Measurements from ENCODE around the gene P2RX6. TPM values are rescaled to one million over a fixed set of nuclear protein-coding genes. Genes with fewer than 3 reads are reported as not detected.
A peak's percentile ranks its signal among the peaks of the same experiment; 100 is the strongest.

The P2RX6 gene
- total and polyA plus RNA-seq, 9 of the 15 experiments (the other 6 are each of a cell fraction or from before 2014, with no cell fraction given) = 0.01 to 3.9 (median 1.5) TPM; not detected in 1

GRCh38 chr22:21028277-21029251, 13.6 kb downstream of the P2RX6 start:
- intact Hi-C loops (cut with micrococcal nuclease) (no loop called here), in situ Hi-C loops (cut with MboI) (no loop called here)
- 8% methylated on average over 13 of the region's 13 CpGs for WGBS (ENCODE audit: insufficient coverage, low coverage, missing lambda C conversion rate)
- no TSS peak for BruUV-seq (replicated peaks)
- H3K9me1 ChIP-seq (ENCODE audit: control insufficient read depth, insufficient read depth, low read length) = peaks cover 4% of the 10 kb centered on the region
- H3K9me3 ChIP-seq (replicated peaks; ENCODE audit: control insufficient read depth, insufficient read depth, low read depth, low read length) = no peaks in the 10 kb centered on the region
- H3K9ac ChIP-seq (ENCODE audit: insufficient read depth in 1 of 2, low read depth in 2 of 2, low read length in 2 of 2) = peak overlapping the region in 1 of 2 experiments; percentile 54; a peak in 2 of 4 replicates
- FAIRE-seq (no peak), ATAC-seq (no peak), DNase-seq (ENCODE audit: extremely low read depth in 1 of 4, low spot score in 3 of 4) (no peak)
- no peaks in the 10 kb centered on the region for H3K79me2 ChIP-seq (ENCODE audit: control insufficient read depth, insufficient read depth, low read length)
- H3K27ac ChIP-seq (ENCODE audit: extremely low read depth, low read depth, low read length) = no peak overlapping the region
- no peak overlapping the region for H2AFZ ChIP-seq (ENCODE audit: low read depth, low read length)
- peaks cover 50% of the 10 kb centered on the region for H4K20me1 ChIP-seq (replicated peaks; ENCODE audit: control insufficient read depth, insufficient read depth, low read length)
- no peak overlapping the region for H3K4me3 ChIP-seq
- ChIA-PET POLR2A (interaction anchor here (0.6 to 10.2 kb wide), 10 partner anchors 10 to 1990 kb away, joined by 3 to 120 read pairs (median 4); partner anchors contain the start of genes LRRC74B, P2RX6 and THAP7), CTCF (ENCODE audit: low intra/inter-chr PET ratio) (no interaction called here)
- peaks cover 45 to 83% of the 10 kb centered on the region in 2 experiments; a peak in 4 of 5 replicates for H3K27me3 ChIP-seq (ENCODE audit: control insufficient read depth in 2 of 2, insufficient read depth in 2 of 2, low read length in 2 of 2)
- H3K4me2 ChIP-seq (ENCODE audit: insufficient read depth, low read length) = no peak overlapping the region
- H3K4me1 ChIP-seq (replicated peaks in 1 of 2; ENCODE audit: control insufficient read depth in 2 of 2, insufficient read depth in 2 of 2, low read length in 2 of 2) = peaks cover 0 to 61% of the 10 kb centered on the region in 2 experiments; a peak in 4 of 5 replicates
- H3K36me3 ChIP-seq (ENCODE audit: control insufficient read depth, insufficient read depth, low read length) = no peaks in the 10 kb centered on the region
- TF ChIP-seq HMG20B (CRISPR knock-in tag; IDR thresholded peaks at IDR 0.05) = 0 out of 2 replicates have a peak, but pooled peaks have one; percentile 56
- TF ChIP-seq ZFP36 (IDR thresholded peaks at IDR 0.05; ENCODE audit: low read depth, low read length, partially characterized antibody) = no peak
- no peak for TF ChIP-seq NCOA1 (IDR thresholded peaks at IDR 0.05; ENCODE audit: low read depth)
- no peak for TF ChIP-seq MAFK (IDR thresholded peaks at IDR 0.05; ENCODE audit: low read length)
- 0 out of 2 replicates have a peak, but pooled peaks have one; percentile 22 for TF ChIP-seq PRMT5 (CRISPR knock-in tag; IDR thresholded peaks at IDR 0.05)
- no peak for TF ChIP-seq U2AF2 (optimal IDR thresholded peaks at IDR 0.05; ENCODE audit: low read depth, low read length)
- 0 out of 2 replicates have a peak, but pooled peaks have one; percentile 20 for TF ChIP-seq SRSF3 (IDR thresholded peaks at IDR 0.05; ENCODE audit: insufficient read depth, low read length)
- TF ChIP-seq ZNF609 (CRISPR knock-in tag; IDR thresholded peaks at IDR 0.05; ENCODE audit: borderline replicate concordance) = no peak
- TF ChIP-seq ZNF184 (CRISPR knock-in tag; IDR thresholded peaks at IDR 0.05) = peak; percentile 12; the same call in 1 of the 2 replicates
- 0 out of 2 replicates have a peak, but pooled peaks have one; percentile 25 for TF ChIP-seq STAG1 (CRISPR knock-in tag; IDR thresholded peaks at IDR 0.05; ENCODE audit: borderline replicate concordance)
- TF ChIP-seq E2F4 (CRISPR knock-in tag; IDR thresholded peaks at IDR 0.05; ENCODE audit: low read depth) = peak; percentile 76; the same call in 1 of the 2 replicates
- peak; percentile 16; the same call in 1 of the 2 replicates for TF ChIP-seq PURB (CRISPR knock-in tag; IDR thresholded peaks at IDR 0.05; ENCODE audit: low read depth)
- TF ChIP-seq HMGN3 (IDR thresholded peaks at IDR 0.05; ENCODE audit: borderline replicate concordance, extremely low read depth, insufficient read length, low read depth, low read length) = no peak
- 0 out of 2 replicates have a peak, but pooled peaks have one; percentile 46 for TF ChIP-seq THAP7 (CRISPR knock-in tag; IDR thresholded peaks at IDR 0.05)

Data from K562 (cell line).